Measurements from ENCODE around the gene PPP2R5C. TPM values are rescaled to one million over a fixed set of nuclear protein-coding genes. Genes with fewer than 3 reads are reported as not detected.

Gene PPP2R5C
- total and polyA plus RNA-seq, 2 of the 8 experiments (the other 6 are each of a cell fraction or from before 2014, with no cell fraction given) = 49.6 to 95.9 TPM

DNA sequence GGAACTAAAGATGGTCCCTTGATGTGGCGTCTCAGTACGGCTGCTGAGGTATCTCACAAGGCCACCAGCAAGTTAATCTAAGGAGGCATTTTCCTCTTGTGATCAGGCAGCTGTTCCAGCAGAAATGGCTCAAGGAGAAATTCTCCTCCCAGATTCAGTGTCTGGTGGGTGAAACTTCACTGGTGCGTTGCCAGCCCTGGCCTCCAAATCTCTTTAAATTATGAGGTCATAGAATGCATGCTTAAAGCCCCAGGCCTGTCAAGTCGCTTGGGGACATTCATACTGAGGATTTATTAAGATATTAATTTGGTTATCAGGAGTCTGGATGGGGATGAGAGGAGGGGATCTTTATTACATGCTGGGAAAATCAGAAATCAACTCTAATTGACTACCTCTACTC, 72.9 kb downstream of the PPP2R5C start:
- Histone ChIP-seq H2AFZ (ENCODE audit: low read length) (no peak overlapping the region), H2AK5ac (ENCODE audit: low read depth, low read length) (no peak overlapping the region), H3K4ac (replicated peaks; ENCODE audit: insufficient read length, low read depth, low read length) (no peak overlapping the region), H3K23ac (ENCODE audit: insufficient read length) (no peak overlapping the region), H3K9me3 (ENCODE audit: insufficient read depth in 2 of 2, low read depth in 1 of 2, low read length in 1 of 2) (no peaks in the 10 kb centered on the region), H3K23me2 (ENCODE audit: low read depth, low read length) (no peaks in the 10 kb centered on the region), H2BK15ac (ENCODE audit: low read length) (no peak overlapping the region), H3K4me2 (ENCODE audit: insufficient read depth in 1 of 2, low read depth in 2 of 2, low read length in 2 of 2) (no peak overlapping the region), H3K56ac (replicated peaks; ENCODE audit: insufficient read length, low read depth, low read length) (no peak overlapping the region), H3K4me1 (replicated peaks in 1 of 4; ENCODE audit: control insufficient read depth in 3 of 4, insufficient read depth in 4 of 4, low read length in 3 of 4) (peaks cover 0 to 4% (median under 1%) of the 10 kb centered on the region in 4 experiments; a peak in 3 of 7 replicates), H3K36me3 (ENCODE audit: control insufficient read depth in 2 of 4, insufficient read depth in 4 of 4, low read length in 3 of 4) (no peaks in the 10 kb centered on the region), H3K79me2 (ENCODE audit: control insufficient read depth in 1 of 2, insufficient read depth in 2 of 2, low read length in 2 of 2) (peaks cover 0 to 38% of the 10 kb centered on the region in 2 experiments; a peak in 2 of 4 replicates), H2BK5ac (ENCODE audit: low read depth, low read length) (no peak overlapping the region), H3K27ac (ENCODE audit: low read depth, low read length) (no peak overlapping the region), H4K5ac (ENCODE audit: insufficient read length, low read depth, low read length) (no peak overlapping the region), H2BK120ac (replicated peaks; ENCODE audit: low read depth, low read length) (no peak overlapping the region), H4K20me1 (replicated peaks in 1 of 2; ENCODE audit: control insufficient read depth in 1 of 2, insufficient read depth in 2 of 2, low read length in 2 of 2) (peaks cover 3 to 13% of the 10 kb centered on the region in 2 experiments), H2BK20ac (ENCODE audit: low read length) (no peak overlapping the region), H3K79me1 (ENCODE audit: low read depth, low read length) (peaks cover 9% of the 10 kb centered on the region; the same call in 1 of the 2 replicates), H3K18ac (ENCODE audit: extremely low read depth, low read length) (no peak overlapping the region), H4K91ac (replicated peaks; ENCODE audit: insufficient read length, low read length) (no peak overlapping the region), H3K4me3 (ENCODE audit: extremely low read depth in 1 of 4, insufficient read depth in 2 of 4, low read depth in 3 of 4, low read length in 4 of 4) (no peak overlapping the region), H3K9ac (replicated peaks in 1 of 4; ENCODE audit: extremely low read depth in 1 of 4, low read depth in 3 of 4, low read length in 3 of 4) (no peak overlapping the region), H2BK12ac (ENCODE audit: low read depth, low read length) (no peak overlapping the region), H3K14ac (ENCODE audit: insufficient read length) (no peak overlapping the region), H4K8ac (ENCODE audit: extremely low read depth, insufficient read depth, low read length) (no peak overlapping the region), H3K27me3 (replicated peaks in 1 of 4; ENCODE audit: control insufficient read depth in 3 of 4, extremely low read depth in 1 of 4, insufficient read depth in 3 of 4, low read length in 3 of 4) (no peaks in the 10 kb centered on the region; a peak in 1 of 7 replicates)
- FAIRE-seq (no peak), DNase-seq (ENCODE audit: low read depth in 1 of 2, low spot score in 2 of 2) (no peak)
- POLR2A ChIA-PET (ENCODE audit: partially characterized antibody) = interaction anchor here (0.6 to 1.6 kb wide), 5 partner anchors 9 to 80 kb away, joined by 3 to 4 read pairs (median 3); no protein-coding TSS in a partner anchor
- WGBS, 2 experiments (ENCODE audit: extremely low coverage in 1 of 2, insufficient coverage in 1 of 2, insufficient read length in 1 of 2, insufficient replicate concordance in 2 of 2, low coverage in 1 of 2, low lambda C conversion rate in 2 of 2, missing lambda C conversion rate in 1 of 2) = 97% methylated on average over 4 of the region's 4 CpGs; no CpG with 5 or more reads in 1 of the 2 experiments
- CTCF ChIA-PET (ENCODE audit: partially characterized antibody) = interaction anchor here (1.1 kb wide), 1 partner anchor 19 kb away, joined by 4 read pairs; no protein-coding TSS in a partner anchor
- TF ChIP-seq FOSL1 (IDR thresholded peaks at IDR 0.05; ENCODE audit: insufficient read depth, low read depth, low read length) (no peak), TBP (IDR thresholded peaks at IDR 0.05; ENCODE audit: low read depth, low read length) (no peak), ZNF274 (IDR thresholded peaks at IDR 0.05; ENCODE audit: borderline replicate concordance, extremely low read depth, low read length) (no peak), HDAC6 (IDR thresholded peaks at IDR 0.05; ENCODE audit: low read depth, low read length) (no peak), SUZ12 (IDR thresholded peaks at IDR 0.05; ENCODE audit: low read length) (no peak), TAF7 (optimal IDR thresholded peaks at IDR 0.05; ENCODE audit: borderline replicate concordance, low read depth, low read length) (no peak), CHD2 (IDR thresholded peaks at IDR 0.05; ENCODE audit: low read length) (no peak), MAX (IDR thresholded peaks at IDR 0.05) (no peak), SP2 (IDR thresholded peaks at IDR 0.05; ENCODE audit: low read length) (no peak), ASH2L (IDR thresholded peaks at IDR 0.05; ENCODE audit: low read length) (no peak), TAF1 (IDR thresholded peaks at IDR 0.05; ENCODE audit: low read depth, low read length) (no peak), JUND (IDR thresholded peaks at IDR 0.05; ENCODE audit: low read length) (no peak)
